D721Med (cell line): ENCODE results near the gene LAMA4.

ENCODE experiments used
- DNase-seq: peaks from one replicate; pipeline ENCODE4 v3.0.0; 2011; ENCODE audit warnings: low spot score; ENCODE audit not compliant: insufficient read length
- FAIRE-seq: peaks from 2 replicates; lab custom pipeline; 2011; peaks lifted over from hg19 to GRCh38; lab: Jason Lieb, UNC
- TF ChIP-seq, protein P1 (sequence below): IDR thresholded peaks from 2 replicates; pipeline ENCODE4 v1.5.1; 2012; ENCODE audit warnings: mild to moderate bottlenecking, control low read depth; ENCODE audit not compliant: insufficient read depth; ENCODE audit errors: missing control alignments

The LAMA4 gene

DNA sequence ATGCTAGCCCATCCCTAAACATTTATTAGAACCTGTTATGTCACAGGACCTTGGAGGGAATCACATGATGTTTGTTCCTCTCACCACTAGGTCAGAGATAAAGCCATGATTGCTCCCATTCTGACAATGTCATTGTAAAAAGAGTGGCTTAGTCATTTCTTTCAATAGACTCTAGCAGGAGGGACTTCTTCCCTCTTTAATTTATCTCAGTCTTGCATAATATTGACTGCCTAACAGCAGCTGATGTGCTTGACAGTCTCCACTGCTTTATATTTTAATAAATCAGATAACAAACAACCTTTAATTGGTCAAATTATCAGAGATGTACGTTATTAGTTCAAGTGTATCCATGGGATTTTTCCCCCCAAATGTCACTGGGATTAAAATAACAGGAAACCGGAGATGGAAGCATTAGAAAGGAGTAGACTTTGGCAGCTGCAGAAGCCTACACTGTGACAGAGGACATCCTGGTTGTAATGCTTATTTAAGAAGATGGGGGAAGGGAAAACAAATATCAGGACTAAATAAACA lies 39.6 kb downstream of the LAMA4 start:
- TF ChIP-seq, protein P1, sequence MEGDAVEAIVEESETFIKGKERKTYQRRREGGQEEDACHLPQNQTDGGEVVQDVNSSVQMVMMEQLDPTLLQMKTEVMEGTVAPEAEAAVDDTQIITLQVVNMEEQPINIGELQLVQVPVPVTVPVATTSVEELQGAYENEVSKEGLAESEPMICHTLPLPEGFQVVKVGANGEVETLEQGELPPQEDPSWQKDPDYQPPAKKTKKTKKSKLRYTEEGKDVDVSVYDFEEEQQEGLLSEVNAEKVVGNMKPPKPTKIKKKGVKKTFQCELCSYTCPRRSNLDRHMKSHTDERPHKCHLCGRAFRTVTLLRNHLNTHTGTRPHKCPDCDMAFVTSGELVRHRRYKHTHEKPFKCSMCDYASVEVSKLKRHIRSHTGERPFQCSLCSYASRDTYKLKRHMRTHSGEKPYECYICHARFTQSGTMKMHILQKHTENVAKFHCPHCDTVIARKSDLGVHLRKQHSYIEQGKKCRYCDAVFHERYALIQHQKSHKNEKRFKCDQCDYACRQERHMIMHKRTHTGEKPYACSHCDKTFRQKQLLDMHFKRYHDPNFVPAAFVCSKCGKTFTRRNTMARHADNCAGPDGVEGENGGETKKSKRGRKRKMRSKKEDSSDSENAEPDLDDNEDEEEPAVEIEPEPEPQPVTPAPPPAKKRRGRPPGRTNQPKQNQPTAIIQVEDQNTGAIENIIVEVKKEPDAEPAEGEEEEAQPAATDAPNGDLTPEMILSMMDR = no peak
- FAIRE-seq = no peak
- no peak for DNase-seq

DNA sequence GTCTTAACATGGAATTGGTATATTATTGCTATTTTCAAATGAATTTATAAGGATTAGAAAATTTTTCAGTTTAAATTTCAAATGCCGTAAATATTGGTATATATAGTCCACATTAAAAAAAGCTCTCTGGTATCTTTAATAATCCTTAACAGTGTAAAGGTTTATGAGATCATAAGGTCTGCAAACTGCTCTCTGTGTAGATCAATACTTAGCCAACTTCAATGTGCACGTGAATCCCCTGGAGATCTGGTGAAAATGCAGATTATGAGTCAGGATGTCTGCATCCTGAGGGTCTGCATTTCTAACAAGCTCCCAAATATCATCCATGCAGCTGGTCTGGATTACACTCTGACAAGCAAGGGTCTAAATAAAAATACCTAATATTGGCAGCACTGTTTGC lies 43.5 kb downstream of the LAMA4 start:
- TF ChIP-seq, protein P1 = no peak
- DNase-seq (no peak), FAIRE-seq (no peak)

DNA sequence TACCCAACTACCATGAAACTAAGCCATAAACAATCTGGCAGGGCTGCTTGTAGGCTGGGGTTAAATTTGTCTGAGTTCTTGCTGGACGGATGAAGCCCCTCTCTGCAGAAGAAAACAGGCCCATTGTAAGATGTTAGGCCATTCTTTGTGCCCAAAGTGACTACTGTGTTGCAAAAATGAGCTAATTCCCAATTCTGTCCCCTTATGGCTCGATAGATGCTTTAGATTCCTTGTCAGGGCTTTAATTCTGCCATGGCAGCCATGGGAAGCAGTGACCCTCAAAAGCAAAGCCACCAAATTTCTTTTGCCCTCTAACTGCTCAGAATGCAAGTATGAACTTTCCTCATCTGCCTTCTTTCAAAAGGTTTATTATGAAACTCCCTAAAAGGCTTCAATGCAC lies 45.2 kb downstream of the LAMA4 start:
- no peak for DNase-seq
- TF ChIP-seq, protein P1 = no peak
- no peak for FAIRE-seq

DNA sequence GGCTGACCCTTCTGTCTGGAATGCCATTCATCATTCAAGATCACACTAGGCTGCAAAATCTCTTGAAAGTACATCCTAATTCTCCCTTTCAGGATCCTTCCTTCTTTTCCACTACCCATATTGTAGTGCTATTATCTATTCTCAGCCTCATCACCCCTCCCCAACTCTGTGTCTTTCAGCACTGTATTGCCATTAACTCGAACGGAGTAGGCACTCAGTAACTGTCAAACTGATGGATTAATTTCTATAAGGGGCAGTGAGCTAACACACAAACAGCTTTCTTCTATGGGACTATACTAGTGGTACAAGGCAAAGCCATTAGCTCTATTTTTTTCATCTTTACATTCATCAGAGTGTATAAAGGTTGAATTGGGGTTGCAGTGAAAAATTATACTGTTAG lies 46.6 kb downstream of the LAMA4 start:
- no peak for DNase-seq
- no peak for FAIRE-seq
- TF ChIP-seq, protein P1 = no peak

DNA sequence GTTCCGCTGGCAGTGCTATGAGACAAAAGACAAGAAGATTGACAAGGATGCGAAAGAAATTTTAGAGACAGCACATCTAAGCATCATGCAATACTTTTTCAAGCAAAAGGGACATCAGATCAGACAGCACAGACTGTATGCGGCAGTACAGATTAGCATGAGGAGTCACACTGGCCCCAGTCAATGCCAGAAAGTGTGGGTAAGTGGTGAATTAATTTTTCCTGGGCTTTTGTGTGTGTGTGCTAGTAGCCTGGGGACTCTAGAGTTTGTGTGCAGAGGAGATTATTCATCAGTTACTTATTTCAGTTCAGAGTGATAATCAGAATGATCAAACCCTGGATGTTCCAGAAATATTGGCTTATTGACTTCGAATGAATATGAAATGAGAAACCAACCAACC lies 47.2 kb downstream of the LAMA4 start:
- FAIRE-seq = no peak
- TF ChIP-seq, protein P1 = no peak
- DNase-seq = no peak

DNA sequence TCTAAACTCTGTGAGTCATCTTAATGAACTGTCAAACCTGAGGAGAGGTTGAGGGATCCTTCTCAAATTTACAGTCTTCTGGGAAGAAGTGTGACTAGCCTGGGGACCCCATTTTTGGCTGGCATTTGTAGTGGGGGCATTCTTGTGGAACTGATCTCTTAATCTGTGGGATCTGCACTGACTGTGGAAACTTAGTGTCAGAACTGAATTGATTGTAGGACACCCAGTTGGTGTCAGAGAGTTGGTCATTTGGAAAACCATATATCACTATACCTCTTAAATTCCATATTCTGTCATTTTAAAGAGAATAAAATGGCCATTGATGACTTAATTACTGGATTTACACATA lies 48.3 kb downstream of the LAMA4 start:
- FAIRE-seq = no peak
- TF ChIP-seq, protein P1 = no peak
- no peak for DNase-seq

DNA sequence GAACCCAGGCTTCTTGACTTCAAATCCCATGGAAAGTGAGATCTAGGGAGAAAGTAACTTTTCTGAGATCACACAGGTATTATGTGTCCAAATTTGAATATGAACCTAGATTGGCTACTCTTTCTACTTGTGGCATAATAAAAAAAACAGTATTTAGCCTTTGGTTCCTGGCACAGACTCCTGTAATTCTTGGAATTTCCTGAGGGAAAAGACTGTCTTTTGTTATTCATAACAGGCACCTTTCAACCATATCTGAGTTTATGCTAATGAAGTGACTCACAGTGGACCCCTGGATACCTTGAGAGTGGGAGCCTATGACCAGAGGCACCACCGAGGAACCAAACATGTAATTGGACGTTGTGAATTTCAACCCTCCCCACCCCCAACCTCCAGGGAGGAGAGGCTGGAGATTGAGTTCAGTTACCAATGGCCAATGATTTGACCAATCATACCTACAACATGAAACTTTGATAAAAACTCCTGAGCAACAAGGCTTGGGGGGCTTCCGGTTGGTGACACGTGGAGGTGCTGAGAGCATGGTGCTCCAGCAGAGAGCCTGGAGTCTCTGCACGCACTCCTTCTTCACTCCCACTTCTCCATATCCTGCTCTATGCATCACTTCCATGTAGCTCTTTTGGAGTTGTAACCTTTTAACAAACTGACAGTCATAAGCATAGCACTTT lies 48.8 kb downstream of the LAMA4 start:
- DNase-seq (no peak), FAIRE-seq (no peak)
- TF ChIP-seq, protein P1 = no peak
